HUDEP-2 (cell line): Measurements from ENCODE around the gene PGAM2.
A peak's percentile ranks its signal among the peaks of the same experiment; 100 is the strongest.

Source experiments
- DNase-seq, 76 experiments: peaks; one replicate each; lab custom pipeline; 2025; ENCODE audit not compliant: unreplicated experiment in 76 of 76; lab: John Stamatoyannopoulos, UW

The PGAM2 gene

DNA sequence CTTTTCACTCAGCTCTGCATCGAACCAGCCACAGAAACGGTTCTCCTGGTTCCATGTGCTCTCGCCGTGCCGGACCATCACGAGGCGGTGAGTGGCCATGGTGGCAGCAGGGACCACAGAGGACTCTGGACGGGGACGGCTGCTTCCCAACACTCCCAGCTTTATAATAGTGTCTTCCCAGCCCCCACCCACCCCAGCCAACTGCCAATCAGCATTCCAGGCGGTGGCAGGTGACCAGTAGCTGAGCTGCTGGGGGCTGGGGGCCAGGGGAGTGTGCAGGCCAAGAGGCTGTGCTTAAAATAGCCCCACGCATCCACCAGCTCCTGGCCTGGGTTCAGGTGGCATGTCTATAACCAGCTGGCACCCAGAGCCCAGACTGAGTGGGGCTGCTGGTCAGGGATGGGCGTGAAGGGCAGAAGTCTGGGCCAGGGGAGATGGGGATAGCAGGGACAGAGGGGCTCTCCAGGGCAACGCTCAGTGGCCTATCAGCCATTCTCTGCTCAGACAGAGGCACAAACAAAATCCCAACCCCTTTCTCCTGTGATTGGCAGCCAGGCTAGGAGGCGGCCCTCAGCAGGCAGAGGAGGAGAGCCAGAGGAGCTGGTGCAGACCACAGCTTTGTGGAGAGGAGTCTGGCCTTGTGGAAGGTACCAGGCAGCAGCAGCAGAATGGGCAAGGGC lies at the start of gene PGAM2:
PGAM2 (minus strand) TSS at position 137 of the 680 bp plus-strand sequence; CDS start at position 99, 38 bp downstream.
- DNase-seq, result peak in 1 of 76 experiments; percentile 16

DNA sequence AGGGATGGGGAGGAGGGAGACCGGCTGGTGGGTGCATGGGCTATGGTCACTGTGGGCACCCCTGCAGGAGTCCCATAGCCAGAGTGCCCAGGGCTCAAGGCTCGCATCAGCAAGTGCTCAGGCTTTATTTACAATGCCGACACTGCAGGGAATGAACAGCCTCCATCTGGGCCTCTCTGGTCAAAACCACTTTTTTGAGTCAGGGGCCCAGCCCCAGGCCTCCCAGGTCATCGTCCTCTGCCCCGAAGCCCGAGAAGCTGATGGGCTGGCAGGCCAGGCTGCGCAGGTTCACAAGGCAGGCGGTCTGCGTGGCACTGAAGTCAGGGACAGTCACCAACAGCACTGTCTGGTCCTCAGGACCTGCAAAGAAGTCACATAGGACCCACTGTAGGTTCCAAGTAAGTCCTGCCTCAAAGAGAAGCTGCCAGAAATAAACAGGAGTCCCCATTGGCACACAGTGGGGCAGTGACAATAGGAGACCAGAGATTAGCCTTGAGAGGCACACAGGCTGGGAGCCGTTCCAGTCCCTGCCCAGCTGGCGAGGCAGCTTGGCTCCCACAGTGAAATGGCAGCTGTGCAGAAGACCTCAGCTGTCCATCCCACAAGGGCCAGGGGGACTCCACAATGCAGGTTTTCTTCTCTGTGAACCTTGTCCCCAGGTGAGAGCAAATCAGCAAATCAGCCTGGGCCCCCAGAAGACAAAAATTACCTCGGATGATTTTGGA lies 49.4 kb upstream of the PGAM2 start:
- no peak for DNase-seq

DNA sequence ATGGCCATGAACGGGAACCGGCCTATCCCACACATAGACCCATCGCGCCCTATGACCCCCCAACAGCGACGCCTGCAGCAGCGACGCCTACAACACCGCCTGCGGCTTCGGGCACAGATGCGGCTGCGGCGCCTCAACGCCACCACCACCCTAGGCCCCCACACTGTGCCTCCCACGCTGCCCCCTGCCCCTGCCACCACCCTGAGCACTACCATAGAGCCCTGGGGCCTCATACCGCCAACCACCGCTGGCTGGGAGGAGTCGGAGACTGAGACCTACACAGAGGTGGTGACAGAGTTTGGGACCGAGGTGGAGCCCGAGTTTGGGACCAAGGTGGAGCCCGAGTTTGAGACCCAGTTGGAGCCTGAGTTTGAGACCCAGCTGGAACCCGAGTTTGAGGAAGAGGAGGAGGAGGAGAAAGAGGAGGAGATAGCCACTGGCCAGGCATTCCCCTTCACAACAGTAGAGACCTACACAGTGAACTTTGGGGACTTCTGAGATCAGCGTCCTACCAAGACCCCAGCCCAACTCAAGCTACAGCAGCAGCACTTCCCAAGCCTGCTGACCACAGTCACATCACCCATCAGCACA lies 48.5 kb upstream of the PGAM2 start:
- DNase-seq, result no peak

DNA sequence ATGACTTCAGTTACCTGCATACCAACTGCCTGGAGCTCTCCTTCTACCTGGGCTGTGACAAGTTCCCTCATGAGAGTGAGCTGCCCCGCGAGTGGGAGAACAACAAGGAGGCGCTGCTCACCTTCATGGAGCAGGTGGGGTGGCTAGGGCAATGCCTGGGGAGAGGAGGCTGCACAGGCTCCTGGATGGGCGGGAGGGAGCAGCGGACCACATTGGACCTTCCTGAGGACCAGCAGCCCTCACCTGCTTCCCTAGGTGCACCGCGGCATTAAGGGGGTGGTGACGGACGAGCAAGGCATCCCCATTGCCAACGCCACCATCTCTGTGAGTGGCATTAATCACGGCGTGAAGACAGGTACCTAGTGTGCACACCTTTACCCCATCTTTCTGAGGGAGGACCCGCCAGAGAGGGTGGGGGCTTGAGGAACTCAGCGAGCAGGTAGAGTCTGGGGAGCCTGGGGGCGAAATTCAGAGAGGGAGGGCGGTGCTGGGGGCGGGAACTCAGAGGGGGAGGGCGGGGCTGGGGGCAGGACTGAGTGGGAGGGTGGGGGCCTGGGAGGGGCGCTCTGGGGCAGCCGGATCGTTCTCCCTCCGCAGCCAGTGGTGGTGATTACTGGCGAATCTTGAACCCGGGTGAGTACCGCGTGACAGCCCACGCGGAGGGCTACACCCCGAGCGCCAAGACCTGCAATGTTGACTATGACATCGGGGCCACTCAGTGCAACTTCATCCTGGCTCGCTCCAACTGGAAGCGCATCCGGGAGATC lies 47.8 kb upstream of the PGAM2 start:
- no peak for DNase-seq

DNA sequence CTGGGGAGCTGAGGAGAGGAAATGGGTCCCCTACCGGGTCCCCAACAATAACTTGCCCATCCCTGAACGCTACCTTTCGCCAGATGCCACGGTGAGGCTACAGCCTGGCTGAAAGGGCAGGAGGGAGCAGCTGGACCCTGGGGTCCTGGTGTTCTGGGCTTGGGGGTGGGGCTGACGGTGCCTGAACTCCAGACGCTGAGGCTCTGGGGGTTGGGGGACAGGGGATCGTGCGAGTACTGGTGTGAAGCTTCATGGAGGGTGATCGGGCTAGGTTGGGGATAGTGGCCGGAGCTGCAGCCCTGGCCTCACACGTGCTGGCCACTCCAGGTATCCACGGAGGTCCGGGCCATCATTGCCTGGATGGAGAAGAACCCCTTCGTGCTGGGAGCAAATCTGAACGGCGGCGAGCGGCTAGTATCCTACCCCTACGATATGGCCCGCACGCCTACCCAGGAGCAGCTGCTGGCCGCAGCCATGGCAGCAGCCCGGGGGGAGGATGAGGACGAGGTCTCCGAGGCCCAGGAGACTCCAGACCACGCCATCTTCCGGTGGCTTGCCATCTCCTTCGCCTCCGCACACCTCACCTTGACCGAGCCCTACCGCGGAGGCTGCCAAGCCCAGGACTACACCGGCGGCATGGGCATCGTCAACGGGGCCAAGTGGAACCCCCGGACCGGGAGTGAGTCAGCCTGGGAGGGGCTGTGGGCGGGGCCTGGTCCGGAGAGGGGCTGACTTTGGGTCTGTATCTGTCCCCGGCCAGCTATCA lies 47.0 kb upstream of the PGAM2 start:
- DNase-seq, result no peak

DNA sequence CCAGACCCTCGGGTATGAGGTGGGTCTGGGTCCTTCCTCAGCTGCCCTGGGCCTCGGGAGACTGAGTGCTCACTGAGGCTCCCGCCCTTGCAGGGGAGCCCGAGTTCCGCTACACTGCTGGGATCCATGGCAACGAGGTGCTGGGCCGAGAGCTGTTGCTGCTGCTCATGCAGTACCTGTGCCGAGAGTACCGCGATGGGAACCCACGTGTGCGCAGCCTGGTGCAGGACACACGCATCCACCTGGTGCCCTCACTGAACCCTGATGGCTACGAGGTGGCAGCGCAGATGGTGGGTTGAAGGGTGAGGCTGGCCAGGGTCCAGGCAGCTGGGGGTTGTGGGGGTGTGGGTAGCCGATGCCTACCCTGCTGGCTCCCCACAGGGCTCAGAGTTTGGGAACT lies 46.4 kb upstream of the PGAM2 start:
- no peak for DNase-seq

DNA sequence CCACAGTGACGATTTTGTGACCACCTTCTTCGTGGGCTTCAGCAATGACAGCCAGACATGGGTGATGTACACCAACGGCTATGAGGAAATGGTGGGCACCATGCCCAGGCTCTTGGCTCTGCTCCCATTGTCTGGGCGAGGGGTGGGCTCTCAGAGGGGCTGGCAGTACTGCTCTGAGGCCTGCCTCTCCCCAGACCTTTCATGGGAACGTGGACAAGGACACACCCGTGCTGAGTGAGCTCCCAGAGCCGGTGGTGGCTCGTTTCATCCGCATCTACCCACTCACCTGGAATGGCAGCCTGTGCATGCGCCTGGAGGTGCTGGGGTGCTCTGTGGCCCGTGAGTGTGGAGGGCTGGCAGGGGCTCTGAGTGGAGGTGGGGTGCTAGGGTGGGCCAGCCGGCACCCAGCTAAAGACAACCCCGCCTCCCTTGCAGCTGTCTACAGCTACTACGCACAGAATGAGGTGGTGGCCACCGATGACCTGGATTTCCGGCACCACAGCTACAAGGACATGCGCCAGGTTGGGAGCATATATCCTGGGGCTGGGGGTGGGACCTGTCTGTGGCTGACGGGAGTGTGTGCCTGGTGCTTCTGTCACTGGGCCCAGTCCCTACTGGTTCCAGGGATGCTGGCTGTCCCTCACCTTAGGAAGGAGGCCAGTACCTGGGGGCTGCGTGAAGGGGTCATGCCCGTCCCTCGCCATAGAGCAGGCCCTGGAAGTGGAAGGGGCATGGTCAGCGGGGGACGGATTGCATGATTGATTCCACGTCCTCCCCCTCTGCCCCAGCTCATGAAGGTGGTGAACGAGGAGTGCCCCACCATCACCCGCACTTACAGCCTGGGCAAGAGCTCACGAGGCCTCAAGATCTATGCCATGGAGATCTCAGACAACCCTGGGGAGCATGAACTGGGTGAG lies 45.6 kb upstream of the PGAM2 start:
- no peak for DNase-seq

DNA sequence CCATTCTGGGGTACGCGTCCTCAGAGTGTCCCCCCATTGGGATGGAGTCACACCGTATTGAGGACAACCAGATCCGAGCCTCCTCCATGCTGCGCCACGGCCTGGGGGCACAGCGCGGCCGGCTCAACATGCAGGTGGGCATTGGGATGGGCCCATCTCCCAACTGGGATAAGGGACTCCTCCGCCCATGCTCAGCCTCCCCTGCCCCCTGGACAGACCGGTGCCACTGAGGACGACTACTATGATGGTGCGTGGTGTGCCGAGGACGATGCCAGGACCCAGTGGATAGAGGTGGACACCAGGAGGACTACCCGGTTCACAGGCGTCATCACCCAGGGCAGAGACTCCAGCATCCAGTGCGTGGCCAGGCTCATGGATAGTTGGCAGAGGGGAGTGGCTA lies 44.6 kb upstream of the PGAM2 start:
- no peak for DNase-seq

DNA sequence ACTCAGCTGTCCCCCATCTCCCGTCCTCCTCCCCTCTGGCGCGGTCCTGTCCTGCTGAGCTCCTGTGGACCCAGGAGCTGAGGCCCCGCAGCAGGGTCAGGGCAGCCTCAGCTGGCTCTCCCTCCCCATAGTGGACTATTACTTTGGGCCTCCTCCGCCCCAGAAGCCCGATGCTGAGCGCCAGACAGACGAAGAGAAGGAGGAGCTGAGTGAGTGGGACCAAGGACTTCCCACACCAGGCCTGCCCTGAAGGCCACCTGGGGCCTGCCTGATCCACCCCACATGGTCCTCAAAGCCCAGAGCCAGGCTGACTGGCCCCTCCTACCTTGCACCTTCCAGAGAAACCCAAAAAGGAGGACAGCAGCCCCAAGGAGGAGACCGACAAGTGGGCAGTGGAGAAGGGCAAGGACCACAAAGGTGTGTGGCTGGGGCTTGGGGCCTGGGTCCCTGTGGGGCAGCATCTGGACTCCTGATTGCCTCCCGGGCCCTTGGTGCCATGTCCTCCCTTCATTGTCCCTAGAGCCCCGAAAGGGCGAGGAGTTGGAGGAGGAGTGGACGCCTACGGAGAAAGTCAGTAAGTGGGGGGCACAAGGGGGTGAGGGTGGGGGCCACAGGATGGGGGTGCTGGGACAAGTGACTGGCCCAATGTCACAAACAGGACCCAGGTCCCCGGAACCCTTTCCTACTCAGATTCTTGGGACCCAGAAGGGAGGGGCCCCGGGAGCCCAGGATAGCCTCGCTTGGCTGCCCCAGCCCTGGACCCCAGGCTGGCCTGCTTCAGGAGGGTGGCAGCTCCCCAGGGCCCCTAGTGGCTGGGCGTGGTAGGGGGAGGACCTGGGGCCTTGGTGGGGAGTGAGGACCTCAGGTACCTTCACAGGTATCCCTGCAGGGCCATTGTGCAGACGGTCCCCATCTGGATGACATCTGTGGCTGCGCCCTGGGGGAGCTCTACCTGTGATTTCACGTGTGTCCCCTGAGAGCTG lies 43.7 kb upstream of the PGAM2 start:
- DNase-seq, result no peak

DNA sequence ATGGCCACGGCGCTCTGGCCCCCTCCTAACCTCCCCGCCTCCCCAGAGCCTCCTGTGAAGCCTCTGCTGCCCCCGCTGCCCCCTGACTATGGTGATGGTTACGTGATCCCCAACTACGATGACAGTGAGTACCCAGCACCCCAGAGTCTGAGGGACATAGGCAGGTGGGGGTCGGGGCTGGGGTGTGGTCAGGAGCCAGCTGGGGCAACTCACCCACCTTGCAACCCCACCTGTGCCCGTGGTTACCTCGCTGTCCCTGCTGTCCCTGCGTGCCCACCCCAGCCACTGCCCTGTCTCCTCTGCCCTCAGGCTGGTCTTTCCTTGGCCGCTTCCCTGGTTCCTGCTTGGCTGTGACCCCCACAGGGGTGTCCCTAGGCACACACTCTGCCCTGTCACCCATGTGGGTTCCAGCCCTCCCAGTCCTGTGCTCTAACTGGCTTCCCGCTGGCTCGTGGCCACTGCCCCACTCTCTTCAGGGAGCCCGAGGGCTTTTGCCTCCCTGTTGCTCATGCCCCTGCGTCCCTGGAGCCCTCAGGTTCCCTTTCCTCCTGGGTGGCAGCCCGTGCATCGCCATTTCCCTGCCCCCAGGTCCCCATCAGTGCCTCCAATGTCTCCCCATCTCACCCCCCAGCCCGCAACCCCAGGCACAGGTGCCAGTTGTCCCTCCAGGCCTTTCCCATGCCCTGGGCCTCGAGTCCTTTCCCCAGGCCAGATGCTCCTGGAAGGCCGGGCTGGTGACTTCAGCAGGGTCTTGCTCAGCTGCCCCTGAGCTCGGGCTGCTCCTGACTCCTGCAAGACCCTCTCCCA lies 42.8 kb upstream of the PGAM2 start:
- DNase-seq, result no peak

DNA sequence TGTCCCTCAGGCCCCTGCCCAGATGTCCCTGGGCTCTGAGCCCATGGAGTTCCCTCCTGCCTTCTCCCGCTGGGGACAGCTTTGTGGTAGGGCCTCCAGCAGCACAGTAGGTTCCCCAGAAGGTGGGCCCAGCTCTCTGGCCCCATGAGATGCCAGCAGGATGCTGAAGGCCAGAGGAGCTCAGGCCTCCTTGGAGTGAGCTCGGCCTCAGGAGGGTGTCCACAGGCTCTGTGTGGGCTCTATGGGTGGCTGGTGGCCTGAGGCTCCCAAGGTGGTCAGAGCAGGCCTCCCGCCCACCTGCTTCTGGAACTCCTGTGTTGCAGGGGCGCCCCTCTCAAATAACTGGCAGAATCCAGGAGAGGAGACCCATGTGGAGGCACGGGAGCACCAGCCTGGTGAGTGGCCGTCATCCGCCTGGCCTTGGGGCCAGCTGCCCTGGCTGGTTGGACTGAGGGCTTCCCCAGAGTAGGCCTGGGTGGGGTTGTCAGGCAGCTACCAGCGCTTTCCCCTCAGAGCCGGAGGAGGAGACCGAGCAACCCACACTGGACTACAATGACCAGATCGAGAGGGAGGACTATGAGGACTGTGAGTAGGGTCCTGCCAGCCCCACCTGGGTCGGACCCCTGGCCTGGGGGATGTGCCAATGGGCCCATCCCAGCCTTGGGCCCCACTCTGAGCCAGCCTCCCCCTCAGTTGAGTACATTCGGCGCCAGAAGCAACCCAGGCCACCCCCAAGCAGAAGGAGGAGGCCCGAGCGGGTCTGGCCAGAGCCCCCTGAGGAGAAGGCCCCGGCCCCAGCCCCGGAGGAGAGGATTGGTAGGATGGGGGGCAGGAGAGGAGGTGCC lies 42.0 kb upstream of the PGAM2 start:
- DNase-seq, result no peak

DNA sequence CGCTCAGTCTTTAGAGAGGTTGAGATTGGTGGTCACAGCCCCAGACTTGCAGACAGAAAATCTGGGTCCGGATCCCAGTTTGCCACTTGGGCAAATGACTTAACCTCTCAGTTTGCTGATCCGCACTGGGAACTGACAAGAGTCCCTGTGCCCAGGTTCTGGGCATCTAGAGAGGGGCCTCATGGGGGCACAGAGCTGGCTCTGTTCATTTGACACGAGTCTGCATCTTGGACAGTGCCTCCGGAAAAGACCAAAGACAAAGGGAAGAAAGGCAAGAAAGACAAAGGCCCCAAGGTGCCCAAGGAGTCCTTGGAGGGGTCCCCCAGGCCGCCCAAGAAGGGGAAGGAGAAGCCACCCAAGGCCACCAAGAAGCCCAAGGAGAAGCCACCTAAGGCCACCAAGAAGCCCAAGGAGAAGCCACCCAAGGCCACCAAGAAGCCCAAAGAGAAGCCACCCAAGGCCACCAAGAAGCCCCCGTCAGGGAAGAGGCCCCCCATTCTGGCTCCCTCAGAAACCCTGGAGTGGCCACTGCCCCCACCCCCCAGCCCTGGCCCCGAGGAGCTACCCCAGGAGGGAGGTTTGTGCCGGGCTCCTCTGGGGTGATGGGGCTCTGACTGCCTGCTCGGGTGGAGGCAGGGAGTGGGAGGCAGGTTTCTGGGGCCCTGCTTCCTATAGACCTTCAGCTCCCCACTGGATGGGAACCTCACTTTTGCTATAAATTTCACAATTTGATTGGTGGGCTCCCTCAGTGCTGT lies 41.1 kb upstream of the PGAM2 start:
- DNase-seq, result no peak

DNA sequence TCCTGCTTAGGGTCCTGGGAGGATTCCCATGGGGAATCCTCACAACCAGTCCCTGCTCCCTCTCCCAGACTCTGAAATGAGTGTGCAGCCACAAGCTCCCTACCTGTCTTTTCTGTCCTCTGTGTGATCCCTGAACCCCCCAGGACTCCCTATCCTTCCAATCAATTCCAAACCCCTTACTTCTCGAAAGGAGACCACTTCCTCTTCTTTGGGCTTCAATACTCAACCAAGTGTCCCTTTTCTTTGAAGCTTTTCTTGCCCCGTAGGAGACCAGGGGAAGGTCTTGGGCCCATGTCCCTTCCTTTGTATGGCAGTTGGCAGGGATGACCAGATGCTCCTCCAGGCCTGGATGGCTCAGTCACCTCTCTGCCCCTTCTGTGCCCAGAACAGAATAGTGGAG lies 40.5 kb upstream of the PGAM2 start:
- DNase-seq, result no peak

DNA sequence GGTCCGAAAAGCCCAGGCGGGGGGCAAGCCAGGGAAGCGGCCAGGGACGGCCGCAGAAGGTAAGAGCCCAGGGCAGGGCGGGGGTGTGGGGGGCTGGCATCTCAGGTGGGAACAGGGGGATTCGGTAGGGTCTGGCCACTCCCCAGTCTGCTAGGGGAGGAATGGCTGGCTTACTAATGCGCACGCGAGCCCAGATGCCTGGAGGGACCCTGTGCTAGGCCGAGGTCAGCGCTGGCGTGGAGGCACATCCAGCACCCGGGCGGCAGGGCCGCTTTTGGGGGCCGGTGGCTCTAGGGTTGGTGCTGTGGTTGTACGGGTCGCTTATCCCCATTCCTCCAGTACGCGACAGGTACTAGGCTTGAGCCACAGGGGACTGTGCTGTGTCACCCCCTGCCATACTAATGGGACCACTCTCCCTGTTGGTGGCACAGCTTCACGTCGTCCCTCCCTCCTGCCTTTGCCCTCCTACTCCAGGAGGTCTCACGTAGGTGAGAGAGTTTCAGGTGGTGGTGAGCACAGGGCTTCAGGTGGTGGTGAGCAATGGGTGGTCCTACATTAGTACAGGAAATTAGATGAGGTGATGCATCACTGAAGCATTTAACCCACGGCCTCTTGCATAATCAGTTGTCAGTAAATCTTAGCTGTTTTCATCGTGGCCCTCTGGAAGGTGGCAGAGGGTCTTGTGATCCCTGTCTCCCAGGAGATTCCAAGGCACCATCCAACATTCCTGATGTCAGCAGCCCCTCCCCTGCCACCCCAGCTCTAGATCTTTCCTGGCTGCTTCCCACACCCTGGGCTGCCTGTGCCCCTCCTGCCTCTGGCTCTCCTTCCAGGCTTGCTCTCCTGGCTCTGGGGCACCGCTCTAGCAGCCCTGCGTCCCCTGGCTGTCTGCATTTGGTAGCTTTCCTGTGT lies 39.7 kb upstream of the PGAM2 start:
- no peak for DNase-seq
